SHP77 treated with DMSO at 0.1 percent for 48 hours (cell line): ENCODE results near the gene KRT12.
A peak's percentile ranks its signal among the peaks of the same experiment; 100 is the strongest.

ENCODE experiments used
- DNase-seq: peaks from one replicate; lab custom pipeline; 2025; lab: John Stamatoyannopoulos, UW

KRT12 gene

GRCh38 chr17:40866838-40867237 is at the start of gene KRT12:
Gene KRT12 (minus strand): TSS chr17:40867223. CDS start chr17:40867186, 37 bp downstream.
- no peak for DNase-seq

- DNase-seq: no peak
Measured at GRCh38 chr17:40916366-40916765, 49.3 kb upstream of the KRT12 start.

DNA sequence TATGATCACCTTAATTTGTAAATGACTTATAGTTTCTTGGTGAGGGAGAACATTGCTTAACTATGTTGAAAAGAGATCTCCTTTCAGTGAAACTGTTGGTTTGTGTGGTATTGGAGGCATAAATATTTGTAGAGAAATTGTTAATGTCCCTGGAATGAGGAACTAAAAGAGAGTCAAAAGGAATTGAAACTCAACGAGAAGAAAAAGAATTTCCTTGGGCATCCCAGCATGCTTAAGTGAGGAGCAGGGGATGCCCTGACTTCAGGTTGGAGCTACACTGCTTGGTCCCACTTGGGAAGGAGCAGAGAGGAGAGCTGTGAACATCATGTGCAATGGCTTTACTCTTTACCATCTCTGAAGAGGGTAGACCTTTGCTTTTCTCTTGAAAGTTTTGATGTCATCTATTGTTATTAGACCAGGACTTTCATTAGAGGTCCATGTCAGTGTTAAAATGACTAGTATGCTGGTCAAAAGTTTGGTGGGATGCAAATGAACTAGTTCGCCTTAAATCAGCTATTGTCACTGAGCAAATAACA is 48.8 kb upstream of the KRT12 start:
- DNase-seq: no peak

GRCh38 chr17:40915199-40915661 is 48.2 kb upstream of the KRT12 start:
- no peak for DNase-seq

GRCh38 chr17:40914075-40914855 is 47.2 kb upstream of the KRT12 start:
- DNase-seq: no peak

GRCh38 chr17:40912486-40913210 is 45.6 kb upstream of the KRT12 start:
- DNase-seq: no peak

GRCh38 chr17:40910441-40910841 is 43.4 kb upstream of the KRT12 start:
- no peak for DNase-seq

- DNase-seq: no peak
Measured at GRCh38 chr17:40909755-40910154, 42.7 kb upstream of the KRT12 start.

GRCh38 chr17:40909351-40909750 is 42.3 kb upstream of the KRT12 start:
- peak; percentile 56 for DNase-seq

GRCh38 chr17:40906613-40907012 is 39.6 kb upstream of the KRT12 start:
- no peak for DNase-seq

DNA sequence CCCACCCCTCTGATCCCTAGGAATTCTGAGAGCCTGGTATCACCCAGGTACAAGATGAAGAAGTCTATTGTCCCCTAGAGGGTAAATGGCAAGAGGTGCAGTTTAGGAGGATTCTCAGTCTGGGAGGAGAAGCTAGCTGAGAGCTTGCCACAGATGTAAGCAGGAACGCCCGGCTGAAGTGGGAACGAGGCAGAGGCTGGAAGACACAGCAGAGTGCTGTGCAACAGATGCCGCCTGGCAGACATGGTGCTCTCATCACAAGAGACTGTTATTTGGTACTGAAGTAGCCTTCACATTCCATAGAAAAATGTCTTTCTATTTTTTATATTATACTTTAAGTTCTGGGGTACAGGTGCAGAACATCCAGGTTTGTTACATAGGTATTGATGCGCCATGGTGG is 38.3 kb upstream of the KRT12 start:
- no peak for DNase-seq

GRCh38 chr17:40903129-40903847 is 36.3 kb upstream of the KRT12 start:
- DNase-seq: no peak

- DNase-seq: no peak
Measured at GRCh38 chr17:40902498-40902897, 35.5 kb upstream of the KRT12 start.

DNA sequence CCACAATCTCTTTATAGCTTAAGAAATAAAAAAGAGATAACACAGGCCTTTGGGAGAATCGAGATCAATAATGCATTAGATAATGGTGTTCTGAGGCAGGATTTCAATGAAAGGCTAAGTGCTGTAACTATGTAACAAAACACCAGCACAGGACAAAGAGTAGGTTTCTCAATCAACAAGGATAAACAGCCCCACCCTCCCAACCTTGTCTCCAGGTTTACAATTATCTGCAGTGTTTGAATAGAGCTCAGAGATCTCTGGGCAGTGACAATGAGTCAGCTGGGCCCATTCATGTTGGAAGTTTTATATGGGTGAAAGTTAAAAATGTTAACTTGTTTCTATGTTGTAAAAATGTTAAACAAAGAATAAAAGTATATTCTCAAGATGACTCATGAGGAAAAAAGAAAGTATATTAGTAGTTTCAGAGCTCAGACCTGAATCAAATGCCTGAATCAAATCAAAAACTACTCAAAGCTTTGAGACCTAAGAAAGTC is 35.0 kb upstream of the KRT12 start:
- no peak for DNase-seq

DNA sequence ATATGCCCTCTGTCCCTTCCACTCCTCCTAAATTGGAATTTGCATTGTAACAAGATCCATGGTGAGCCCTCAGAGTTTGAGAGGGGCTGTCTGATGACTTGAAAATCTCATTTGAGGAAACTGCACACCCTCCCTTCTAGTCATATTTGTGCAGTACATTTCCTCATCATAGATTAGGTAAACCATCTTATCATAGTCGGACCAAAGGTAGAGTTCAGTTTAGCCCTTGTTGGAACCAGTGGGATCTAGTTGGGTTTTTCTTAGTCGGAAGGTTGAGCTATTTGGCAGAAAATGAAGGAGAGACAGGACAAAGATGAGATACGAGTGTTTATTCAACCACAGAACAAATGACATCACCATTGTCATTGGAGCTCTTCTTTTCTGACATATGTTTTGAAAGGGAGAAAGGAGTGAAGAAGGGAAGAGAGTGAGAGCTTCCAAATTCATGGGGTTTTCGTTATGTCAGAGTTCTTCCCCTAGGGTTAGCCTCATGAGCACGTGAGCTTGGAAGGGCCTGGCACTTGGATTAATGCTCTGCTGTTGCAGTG is 33.9 kb upstream of the KRT12 start:
- DNase-seq: no peak

DNA sequence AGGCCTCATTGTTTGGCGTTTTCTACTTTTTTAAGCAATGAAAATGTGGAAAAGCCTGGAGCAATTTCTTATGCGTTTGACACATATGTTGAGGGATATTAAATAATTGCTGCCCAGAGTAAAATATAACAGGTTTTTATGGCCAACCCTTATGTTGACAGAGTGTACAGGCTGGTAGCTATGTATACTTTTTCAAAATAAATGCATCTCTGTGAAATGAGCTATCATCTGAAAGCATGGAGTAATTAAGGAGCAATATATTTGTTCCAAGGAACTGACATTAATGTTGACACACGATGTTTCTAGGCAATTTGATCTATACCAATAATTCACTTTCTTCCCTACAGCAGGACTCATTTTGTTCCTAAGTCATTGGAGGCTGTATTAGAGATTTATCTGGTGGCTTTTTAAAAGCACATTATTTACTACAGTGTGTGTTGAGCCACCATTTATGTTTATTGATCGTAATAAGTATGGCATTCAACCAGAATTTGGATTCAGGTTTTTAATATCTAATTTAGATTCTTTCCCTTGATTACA is 30.0 kb upstream of the KRT12 start:
- no peak for DNase-seq

GRCh38 chr17:40895106-40895730 is 28.2 kb upstream of the KRT12 start:
- DNase-seq: no peak

DNA sequence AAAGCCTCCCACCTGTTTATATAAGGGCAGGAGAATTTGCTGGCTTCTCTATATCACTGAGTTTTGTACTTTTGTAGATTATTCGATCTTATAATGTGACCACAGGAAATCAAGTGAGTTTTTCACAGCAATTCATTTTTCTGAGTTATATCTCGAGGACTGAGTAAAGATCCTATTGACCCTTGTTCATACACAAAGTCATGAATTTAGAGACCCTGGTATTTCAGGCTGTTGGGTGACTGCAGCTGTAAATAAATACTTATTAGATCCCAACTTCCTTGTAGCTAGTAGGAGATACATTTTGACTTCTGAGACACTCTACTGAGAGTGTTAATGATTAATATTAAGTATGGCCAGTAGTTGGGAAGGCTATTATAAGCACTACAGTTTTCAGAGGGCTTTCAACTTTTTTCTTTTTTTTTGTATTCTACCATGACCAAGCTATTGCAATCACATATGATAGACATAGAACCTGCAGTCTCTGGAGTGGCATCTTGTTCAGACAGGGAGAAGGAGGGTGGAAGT is 21.2 kb upstream of the KRT12 start:
- no peak for DNase-seq

GRCh38 chr17:40886090-40886489 is 19.1 kb upstream of the KRT12 start:
- DNase-seq: no peak

DNA sequence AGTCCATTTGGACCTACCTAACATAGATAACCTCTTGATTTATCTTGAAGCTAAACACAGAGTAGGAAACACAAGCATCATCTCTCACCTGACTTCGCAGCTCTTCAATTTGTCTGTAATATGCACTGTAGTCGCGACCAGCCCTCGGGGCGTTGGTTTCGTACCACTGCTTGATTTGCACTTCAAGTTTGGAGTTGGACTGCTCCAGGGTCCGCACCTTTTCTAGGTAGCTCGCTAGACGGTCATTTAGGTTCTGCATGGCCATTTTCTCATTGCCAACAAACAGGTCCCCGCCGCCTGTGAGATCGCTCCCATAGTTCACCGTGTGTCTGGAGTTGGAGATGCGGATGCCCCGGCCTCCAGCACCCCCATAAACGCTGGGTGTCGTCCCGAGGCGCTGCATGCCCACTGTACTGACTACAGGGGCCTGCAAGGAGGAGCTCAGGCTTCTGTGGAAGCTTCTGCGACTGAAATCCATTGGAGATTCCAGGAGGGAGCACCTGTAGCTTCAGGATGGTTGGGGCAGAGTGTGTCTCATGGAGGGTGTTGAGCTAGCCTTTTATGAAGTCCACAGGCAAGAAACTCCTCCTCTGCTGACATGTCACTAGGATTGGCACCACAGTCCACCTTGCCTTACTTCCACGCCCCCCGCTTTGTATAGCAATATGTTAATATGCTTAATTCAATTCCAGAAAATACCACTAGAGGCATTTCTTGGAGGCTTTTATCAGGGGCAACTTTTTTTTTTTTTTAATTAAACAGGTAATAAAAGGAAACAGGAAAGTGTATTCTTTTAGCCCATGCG is 17.9 kb upstream of the KRT12 start, which contains the start of gene KRT20:
Gene KRT20 (minus strand): TSS at position 535 of the 805 bp plus-strand sequence. CDS start 57 bp downstream, at position 478.
- no peak for DNase-seq
